Stimulated activated CD8-positive, alpha-beta memory T cell treated with anti-CD3 and anti-CD28 coated beads, Interleukin-12 subunit alpha, Interleukin-12 subunit beta, amount 100 ng/mL, for 24 hours (primary cell): Measurements from ENCODE around the gene TMEM37.

Source experiments
- DNase-seq: peaks from one replicate; pipeline ENCODE4 v3.0.0-alpha.2; 2020; ENCODE audit errors: extremely low read depth

The TMEM37 gene

DNA sequence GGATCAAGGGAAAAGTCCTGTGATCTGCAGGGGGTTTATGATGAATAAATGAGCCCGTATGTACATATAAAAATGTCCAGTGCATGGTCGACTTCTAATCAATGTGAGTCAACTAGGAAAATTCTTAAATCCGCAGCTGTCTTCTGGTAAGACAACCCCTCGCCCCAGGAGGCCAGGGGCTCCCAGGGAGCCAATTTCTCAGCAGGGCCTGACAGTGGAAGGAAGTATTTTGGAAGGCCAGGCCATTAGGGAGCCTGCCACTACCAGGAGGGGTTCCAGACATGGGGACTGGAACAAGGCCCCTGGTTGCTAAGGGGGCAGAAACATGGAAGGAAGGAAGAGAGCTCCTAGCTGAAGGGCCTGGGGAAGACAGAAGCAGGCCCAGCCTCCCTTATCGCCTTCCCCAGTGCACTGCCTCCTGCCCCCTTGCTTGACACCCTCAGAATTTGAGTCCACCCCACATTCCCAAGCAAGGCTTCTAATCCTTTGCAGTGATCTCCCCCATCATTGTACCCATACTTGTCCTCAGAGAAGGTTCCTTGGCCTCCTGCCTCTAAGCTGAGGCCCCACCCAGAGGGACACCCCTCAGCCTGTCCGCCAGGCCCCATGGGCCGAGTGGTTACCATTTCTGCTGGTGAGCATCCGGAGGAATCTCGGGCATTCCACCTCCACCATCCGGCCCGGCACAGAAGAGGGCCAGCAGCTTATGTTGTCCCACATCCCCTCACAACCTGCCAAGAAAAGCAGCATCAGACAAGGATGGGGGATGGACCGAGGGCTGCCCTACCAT, 46.7 kb downstream of the TMEM37 start:
- DNase-seq, result no peak

DNA sequence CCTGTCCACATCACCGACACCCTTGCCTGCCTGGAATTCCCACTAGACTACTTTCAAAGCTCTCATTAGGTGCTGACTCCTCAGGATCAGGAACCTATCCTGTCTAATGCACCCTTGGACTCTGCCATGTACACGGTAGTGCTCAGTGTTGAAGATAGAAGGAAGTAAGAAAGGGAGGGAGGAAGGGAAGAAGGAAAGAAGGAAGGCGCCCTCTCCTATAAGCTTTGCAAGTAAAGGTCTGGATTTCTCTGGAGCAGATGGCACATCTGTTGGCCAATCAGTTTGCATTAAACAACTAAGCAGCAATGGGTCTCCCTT, 47.3 kb downstream of the TMEM37 start:
- no peak for DNase-seq

DNA sequence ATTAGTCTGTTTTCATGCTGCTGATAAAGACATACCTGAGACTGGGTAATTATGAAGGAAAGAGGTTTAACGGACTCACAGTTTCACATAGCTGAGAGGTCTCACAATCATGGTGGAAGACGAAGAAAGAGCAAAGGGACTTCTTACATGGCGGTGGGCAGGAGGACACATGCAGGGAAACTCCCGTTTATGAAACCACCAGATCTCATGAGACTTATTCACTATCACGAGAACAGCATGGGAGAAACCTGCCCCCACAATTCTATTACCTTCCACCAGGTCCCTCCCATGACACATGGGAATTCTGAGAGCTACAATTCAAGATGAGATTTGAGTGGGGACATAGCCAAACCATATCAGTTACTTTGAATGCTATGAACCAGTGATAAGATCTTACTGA, 48.5 kb downstream of the TMEM37 start:
- no peak for DNase-seq

DNA sequence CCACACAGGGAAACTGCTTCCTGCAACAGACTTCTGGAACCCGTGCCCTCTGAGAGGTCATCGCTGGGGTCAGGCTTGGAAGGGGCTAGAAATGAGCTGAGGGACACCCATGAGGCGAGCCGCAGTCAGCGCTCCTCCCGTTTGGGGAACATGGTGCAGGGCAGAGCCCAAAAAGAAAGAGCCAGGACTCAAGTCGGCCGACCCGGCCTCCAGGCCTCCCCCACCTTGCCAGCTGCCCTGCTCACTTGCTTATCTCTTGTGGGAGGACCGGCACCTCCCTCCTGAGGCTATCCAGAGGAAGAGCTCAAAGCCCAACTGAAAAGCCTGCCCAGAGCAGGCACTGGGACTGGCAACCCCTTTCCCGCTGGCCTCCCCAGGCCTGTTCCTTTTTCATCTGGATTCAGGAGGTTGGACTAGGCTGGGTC, 49.1 kb downstream of the TMEM37 start:
- DNase-seq, result no peak

DNA sequence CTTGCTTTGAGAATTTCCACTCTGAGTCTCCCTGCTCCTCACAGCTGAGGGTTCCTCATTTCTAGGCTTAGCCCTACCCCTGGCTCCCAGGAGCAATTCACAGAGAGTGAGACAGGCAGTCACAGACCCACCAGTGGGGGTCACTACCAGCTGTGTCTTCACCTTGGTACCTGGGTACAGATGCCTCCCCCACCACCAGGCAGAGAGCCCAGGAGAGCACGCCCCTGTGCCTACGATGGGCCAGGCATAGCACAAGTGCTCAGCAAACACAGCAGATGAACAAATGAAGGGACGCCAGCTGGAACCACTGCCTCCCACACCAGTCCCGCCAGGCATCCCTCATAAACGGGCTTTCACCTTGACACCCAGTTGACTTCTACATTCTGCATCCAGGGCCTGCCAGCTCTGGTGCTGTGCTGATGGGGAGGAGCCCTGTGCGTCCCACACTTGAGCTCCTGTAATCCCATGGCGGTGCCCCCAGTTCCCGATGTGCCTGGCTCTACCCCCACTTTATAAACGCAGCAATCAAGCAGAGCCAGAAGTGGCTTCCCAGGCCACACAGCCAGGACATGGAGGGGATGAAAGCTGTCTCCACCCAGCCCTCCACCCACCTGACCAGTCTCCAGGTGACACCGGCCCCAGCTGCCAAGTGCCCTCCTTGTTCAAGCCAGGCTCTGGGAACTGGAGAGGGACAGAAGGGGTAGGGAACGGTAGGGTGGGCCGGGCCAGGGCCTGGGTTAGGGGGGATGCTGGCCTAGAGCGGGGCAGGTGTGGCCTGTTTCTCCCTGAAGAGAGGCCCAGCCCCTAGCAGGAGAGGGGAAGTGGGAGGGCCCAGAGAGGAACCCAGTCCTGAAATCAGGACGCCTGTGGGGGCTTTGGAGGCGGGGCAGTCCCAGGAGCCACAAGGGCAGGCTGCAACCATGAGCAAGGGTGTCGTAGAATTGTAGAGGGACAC, 50.1 kb downstream of the TMEM37 start:
- DNase-seq, result no peak

DNA sequence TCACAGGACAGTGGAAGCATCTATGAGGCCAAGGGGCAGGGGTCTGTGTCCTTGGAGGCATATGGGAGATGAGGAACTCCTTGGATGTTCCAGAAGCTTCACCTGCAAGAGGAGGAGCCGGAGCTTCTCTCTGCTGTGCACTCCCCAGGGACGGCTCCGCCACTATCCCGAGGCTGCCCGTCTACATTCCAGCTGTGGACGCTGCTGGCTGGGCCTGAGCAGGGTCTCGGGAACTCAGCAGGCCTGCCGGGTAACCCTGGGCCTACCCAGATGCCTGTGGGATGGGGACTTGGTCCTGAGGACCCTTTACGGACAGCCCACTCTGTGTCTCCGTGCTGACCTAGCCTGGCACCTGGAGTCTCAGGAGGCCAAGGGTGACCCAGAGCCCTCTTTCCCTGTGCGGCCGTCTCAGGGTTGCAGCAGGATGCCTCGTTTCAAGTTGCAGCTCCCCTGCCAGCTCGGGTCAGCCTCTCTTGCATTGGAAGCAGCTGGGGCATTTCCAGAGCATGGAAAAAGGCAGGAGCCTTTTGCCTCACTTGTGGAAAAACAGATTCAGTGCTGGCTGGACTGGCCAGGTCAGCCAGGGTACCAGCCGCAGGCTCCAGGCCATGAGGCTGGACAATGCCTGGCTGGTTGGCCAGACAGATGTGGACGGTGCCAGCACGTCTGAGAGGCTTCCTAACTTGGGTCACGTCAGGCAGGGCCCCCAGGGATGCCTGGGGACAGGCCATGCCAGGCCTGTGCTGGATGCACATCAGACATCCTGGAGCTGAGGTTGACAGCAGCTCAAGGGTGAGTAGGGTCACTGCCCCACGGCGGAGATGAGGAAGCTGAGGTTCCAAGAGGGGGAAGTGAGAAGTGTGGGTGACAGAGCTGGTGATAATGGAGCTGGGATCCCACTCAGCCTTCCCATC, 51.1 kb downstream of the TMEM37 start:
- DNase-seq, result no peak

DNA sequence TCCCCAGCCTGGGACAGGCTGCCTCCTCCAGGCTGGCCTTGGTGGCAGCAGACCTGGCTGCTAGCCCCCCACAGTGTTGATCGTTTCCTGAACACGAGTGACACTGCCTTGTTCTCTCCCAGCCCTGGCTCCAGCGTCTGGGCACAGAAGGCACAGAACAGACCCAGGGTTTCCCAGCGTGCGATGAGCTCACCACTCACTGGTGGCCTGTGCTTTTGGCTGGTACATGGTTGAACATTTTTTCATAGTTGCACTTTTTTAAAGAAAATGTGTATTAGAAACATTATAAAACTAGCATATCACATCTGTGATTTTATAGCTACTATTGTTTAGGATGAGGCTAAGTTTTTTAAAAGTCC, 51.7 kb downstream of the TMEM37 start:
- no peak for DNase-seq

DNA sequence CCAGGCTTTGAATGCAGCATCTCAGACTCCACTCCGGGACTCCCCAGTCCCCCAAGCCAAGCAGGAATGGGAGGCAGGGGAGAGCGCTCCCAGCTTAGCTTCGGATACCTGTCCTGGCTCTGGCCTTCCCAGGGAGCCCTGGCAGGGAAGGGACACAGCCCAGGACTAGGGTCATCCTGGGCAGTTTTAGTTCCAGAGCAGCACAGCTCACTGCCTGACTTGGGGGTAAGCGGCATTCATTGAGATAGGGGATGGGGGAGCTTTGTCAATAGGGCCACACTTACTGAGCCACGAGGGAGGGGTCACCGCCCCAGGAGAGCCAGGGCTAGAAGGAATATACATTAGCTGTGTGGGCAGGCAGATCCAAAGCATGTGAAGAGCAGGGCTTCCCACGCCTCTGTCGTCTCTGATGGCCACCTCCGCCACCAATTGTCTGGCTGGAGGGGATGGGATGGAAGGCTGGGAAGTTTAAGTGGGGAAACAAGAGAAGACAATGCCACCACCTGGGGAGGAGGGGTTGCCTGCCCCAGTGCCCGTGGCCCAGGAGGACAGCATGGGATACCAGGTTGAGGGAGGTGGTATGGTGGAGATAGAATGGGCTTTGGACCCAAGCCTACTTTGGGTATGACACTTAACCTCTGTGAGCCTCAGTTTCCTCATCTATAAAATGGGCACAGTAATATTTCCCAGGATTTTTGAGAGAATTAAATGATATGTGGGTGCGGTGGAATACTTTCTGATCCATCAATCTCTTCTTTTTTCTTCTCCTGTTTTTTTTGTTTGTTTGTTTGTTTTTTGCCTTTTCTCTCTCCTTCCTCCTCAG, 52.5 kb downstream of the TMEM37 start:
- DNase-seq, result no peak

DNA sequence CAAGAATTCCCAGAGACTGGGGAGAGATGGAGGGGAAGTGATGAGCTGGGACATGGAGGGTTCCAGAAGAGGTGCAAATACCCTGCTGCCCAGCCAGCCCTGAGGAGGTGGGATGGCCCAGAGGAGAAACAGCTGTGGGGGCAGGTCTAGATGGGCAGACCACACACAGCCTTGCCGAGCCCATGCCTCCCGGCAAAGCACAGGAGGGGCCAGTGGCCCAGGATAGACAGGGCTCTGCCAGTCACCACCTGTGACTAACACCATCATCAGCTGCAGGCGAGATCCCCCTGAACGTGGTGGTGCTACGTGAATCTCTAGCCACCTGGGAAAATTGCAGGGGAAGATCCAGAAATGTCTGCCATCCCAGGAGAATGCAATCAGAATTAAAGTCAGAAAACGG, 53.2 kb downstream of the TMEM37 start:
- no peak for DNase-seq

DNA sequence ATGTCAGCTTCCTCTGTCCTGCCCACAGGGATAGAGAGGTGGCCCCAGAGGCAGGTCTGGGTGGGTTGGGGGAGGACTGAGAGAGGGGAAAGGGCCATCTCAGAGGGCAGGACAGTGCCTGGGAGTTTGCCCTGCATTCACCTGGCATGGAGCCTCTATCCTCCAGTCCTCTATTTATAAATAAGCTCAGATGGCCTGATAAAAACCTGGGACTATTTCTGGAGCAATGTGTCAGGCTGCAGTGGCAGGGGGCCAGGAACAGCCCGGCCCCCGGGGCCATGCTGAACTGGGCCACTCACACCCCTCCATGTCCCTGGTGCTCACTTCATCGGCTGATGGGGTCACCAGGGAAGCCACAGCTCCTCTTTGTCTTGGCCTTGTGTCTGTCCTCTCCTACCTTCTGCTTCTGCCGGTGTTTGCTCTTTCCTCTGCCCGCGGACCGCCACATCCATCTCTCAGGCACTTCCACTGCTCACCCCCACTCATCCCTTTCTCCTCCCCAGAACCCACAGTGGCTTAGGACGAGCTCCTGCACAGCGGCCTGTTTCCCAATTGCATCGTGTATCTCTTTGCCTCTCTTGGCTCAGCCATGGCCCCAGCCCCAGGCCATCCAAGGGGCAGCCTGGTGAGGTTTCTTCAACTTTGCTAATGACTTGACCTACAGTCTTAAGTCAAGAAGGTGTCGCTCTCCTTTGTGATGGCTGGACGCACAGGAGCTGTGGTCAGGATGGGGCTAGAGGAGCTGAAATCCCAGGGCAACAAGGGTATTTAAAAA, 53.9 kb downstream of the TMEM37 start:
- no peak for DNase-seq

DNA sequence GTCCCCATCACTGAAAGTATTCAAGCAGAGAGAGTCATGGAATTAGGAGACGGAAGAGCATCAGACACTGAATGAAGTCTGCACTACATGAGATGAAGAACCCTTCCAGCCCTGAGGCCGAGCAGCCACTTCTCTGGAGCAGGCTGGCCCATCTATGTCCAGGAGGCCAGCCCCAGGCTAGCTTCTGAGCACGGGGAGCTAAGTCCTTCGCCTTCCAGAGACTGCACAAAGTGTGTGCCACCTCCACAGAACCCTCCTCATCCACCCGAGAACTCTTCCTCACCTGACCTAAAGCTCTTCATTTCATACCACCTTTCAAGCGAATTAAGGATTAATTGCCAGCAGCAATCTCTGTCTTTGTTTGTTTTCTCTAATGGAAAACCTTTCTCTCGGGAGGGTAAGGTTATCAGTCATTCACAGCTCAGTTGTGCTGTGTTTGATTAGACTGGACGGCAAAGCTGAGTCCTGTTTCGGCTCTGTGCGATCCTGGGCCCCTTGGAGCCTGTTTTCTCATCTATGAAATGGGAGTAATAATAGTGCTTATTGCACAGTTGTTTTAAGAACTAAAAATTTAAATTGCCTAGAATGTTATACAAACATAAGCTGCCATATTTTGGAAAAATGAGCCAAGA, 54.7 kb downstream of the TMEM37 start:
- DNase-seq, result no peak

DNA sequence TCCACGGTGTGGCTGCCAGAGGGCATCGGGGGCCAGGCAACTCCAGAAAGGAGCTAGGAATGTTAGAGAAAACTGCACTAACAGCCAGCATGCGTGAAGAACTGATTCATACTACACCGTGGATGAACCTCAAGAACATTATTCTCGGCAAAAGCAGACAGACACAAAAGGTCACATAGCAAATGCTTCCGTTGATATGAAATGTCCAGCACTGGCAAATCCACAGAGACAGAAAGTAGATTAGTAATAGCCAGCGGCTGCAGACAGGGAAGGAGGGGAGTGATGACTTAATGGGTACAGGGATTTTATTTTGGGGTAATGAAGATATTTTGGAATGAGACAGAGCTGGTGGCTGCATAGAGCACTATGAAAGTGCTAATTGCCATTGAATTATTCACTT, 55.2 kb downstream of the TMEM37 start:
- no peak for DNase-seq

DNA sequence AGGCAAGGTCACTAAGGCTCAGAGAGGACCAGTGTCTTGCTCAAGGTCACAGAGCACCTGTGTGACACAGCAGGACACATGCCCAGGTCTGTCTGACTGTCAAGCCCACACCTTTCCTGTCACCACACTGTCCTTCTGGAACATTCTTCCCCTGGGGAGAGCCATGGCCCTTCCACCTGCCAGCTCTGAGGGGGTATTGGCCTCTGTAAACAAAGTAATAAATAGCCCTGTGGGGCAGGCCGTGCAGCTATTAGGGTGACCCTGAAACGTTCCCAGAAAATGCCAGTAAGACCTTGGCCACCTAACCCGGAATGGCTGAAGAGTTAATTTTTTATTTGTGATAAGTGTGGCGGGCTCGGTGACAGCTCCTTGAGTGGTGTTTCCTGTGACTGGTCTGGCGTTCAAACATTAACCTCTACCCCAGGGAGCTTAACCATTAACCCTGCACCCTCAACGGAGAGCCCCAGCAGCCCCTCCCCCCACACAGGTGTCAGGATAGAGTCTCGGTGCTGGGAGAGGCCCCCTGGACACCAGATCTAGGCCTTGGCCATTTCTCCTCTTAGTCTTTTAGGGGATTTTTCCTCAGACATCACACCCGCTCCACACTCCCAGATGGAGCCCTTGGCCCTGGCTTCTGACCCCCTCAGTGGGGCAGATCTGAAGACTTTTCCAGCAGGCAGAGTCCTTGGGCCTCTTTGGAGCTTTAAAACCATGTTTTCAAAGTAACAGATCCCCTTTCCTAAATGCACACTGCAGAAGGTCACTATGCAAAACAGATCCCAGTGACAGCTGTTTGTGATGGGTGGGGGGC, 56.0 kb downstream of the TMEM37 start:
- DNase-seq, result no peak
